Activated naive CD4-positive, alpha-beta T cell treated with anti-CD3 and anti-CD28 coated beads, Interleukin-2, amount 50 U/mL, for 24 hours (primary cell): ENCODE data around the gene LPCAT1.

Source experiments
- H3K27ac Mint-ChIP-seq: one replicate; pipeline ENCODE4 v1.8.0; 2021; ENCODE audit warnings: mild to moderate bottlenecking, mixed read lengths
- H3K27me3 Mint-ChIP-seq: one replicate; pipeline ENCODE4 v1.8.0; 2021; ENCODE audit warnings: mixed read lengths
- H3K36me3 Mint-ChIP-seq: one replicate; pipeline ENCODE4 v1.8.0; 2021; ENCODE audit warnings: mixed read lengths
- H3K4me1 Mint-ChIP-seq: one replicate; pipeline ENCODE4 v1.8.0; 2021; ENCODE audit warnings: mixed read lengths
- H3K4me3 Mint-ChIP-seq: one replicate; pipeline ENCODE4 v1.8.0; 2021; ENCODE audit warnings: mild to moderate bottlenecking, mixed read lengths
- H3K9me3 Mint-ChIP-seq: one replicate; pipeline ENCODE4 v1.8.0; 2021; ENCODE audit warnings: mixed read lengths

LPCAT1 gene

DNA sequence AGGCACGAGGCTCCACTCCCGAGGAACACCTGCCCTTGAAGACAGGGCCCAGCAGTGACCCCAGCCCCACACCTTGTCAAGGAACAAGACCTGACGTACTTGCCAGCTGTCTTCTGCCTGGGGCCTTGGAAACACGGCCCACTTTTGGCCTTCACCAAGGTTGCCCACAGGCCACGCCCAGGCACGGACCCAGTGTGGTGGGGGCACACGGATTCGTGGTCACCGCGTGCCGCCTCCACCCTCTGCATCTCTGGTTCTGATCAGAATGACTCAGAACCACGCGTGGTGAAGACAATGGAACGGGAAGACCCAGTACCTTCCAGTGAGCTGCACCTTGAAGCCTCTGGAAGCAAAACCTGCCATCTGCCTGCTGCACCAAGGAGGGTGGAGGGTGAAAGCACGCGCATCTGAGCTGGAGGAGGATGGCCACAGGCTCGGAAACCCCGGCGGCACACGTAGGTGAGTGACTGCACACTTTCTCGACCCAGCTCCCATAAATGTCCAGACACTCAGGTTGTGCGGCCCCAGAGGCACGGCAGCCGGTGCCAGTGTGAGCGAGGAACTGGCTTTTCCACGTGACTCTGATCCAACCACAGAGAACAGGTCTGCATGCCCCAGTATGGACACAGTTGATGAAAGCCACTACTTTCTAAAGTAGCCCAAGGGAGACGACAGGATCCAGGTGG lies 36.5 kb downstream of the LPCAT1 start:
- Mint-ChIP-seq H3K27ac (no peak overlapping the region), H3K36me3 (no peaks in the 10 kb centered on the region), H3K9me3 (no peaks in the 10 kb centered on the region), H3K4me3 (no peak overlapping the region), H3K4me1 (no peaks in the 10 kb centered on the region), H3K27me3 (no peaks in the 10 kb centered on the region)

DNA sequence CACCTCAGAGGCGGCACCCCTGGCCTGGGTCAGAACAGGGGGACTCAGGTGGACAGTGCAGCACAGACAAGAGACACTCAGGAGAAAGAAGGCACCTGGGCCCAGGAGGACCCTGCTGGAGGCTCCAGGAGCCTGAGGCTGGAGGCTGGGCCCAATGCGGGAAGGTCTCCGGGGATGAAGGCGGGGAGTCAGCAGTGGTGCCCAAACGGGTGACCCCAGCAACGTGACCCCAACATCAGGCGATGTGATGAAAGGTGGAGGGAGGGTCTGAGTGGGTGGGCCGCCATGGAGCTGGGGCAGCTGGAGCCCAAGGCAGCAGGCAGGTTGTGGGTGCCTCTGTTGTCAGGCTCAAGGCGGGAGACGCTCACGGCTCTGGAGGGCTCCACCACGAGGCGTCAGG lies 37.5 kb downstream of the LPCAT1 start:
- Mint-ChIP-seq H3K36me3 (no peaks in the 10 kb centered on the region), H3K4me1 (no peaks in the 10 kb centered on the region), H3K4me3 (no peak overlapping the region), H3K27me3 (no peaks in the 10 kb centered on the region), H3K9me3 (no peaks in the 10 kb centered on the region), H3K27ac (no peak overlapping the region)

DNA sequence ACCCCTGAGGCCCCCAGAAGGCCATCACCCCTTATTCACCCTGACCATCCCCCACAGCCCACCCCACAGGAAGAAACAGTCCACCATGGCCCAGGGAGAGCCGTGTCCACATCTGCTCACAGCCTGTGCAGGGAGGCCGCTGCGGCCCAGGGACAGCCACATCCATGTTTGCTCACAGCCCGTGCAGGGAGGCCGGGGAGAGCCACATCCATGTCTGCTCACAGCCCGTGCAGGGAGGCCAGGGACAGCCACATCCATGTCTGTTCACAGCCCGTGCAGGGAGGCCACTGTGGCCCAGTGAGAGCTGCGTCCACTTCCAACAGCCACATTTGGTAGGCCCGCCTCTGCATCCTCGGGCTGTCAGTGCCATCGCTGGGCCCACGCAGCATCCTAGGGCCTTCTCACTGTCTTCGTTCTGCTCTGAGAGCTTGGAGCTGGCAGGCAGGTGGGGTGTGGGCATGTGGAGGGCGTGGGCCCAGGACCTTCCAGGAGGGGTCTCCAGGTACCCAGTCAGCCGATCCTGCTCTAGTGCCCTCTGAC lies 38.1 kb downstream of the LPCAT1 start:
- Mint-ChIP-seq H3K4me3 (no peak overlapping the region), H3K4me1 (no peaks in the 10 kb centered on the region), H3K9me3 (no peaks in the 10 kb centered on the region)

DNA sequence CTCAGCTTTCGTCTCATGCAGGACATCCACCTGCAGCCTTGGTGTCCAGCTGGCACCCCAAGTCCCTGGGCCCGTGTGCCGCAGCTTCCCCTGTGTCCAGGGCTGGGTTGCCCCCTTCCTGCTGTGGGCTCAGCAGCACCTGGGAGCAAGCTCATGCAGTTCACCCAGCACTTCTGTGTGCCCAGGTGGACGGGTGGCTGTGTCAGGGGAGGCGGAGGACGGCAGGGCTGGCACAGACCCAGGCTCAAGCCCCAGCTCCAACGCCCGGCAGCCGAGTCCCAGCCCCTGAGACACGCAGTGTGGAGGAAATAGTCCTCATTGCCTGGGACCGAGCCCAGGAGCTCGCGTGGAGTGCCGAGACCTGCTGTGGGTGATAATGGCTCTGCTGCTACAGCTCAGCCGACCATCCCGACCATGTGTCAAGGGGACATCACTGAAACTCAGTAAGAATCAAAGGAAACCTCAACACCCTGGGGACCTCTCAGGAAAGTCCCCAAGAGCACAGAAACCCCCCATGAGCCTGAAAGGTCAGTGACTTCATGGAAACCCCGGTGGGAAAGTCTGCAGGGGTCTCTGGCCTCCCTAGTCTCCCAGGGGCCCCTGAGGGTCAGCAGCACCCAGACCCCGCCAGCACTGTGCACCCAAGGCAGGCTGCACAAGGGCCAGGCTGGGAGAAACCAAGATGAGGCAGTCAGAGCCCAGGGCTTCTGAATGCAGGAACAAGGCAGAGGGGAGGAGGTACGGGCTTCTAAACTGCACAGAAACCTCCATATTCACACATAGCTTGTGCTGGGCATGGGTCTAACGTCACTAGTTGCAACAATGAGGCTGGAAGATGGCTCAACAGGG lies 38.8 kb downstream of the LPCAT1 start:
- Mint-ChIP-seq H3K36me3 (no peaks in the 10 kb centered on the region), H3K4me3 (no peak overlapping the region), H3K4me1 (no peaks in the 10 kb centered on the region), H3K9me3 (no peaks in the 10 kb centered on the region), H3K27me3 (no peaks in the 10 kb centered on the region), H3K27ac (no peak overlapping the region)

More for the DNA sequence above, 38.1 kb downstream of the LPCAT1 start:
- Mint-ChIP-seq H3K36me3 (no peaks in the 10 kb centered on the region), H3K27me3 (no peaks in the 10 kb centered on the region), H3K27ac (no peak overlapping the region)

GRCh38 chr5:1483856-1484729 lies 39.7 kb downstream of the LPCAT1 start:
- no peak overlapping the region for H3K27ac Mint-ChIP-seq
- no peaks in the 10 kb centered on the region for H3K27me3 Mint-ChIP-seq
- no peaks in the 10 kb centered on the region for H3K9me3 Mint-ChIP-seq
- no peak overlapping the region for H3K4me3 Mint-ChIP-seq
- no peaks in the 10 kb centered on the region for H3K36me3 Mint-ChIP-seq
- no peaks in the 10 kb centered on the region for H3K4me1 Mint-ChIP-seq

GRCh38 chr5:1483064-1483463 lies 40.7 kb downstream of the LPCAT1 start:
- Mint-ChIP-seq H3K27ac (no peak overlapping the region), H3K36me3 (no peaks in the 10 kb centered on the region), H3K4me3 (no peak overlapping the region), H3K27me3 (no peaks in the 10 kb centered on the region), H3K4me1 (no peaks in the 10 kb centered on the region), H3K9me3 (no peaks in the 10 kb centered on the region)

DNA sequence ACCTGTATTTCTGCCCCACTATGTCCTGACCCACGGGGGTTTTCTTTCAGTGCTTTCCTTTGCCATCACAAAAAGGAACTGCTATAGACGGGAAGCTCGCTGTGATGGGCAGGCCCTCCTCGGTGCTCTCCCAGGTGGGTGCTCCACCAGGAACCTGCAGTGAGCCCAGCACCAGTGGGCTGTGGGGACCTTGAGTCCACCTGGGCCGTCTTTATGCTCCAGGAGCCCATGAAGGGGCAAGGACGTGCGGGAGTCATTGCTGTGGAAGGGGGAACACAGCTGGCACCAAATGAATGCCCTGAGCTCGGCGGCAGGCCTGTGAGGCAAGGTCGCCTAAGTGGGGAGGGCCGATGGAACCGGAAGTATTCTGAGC lies 41.8 kb downstream of the LPCAT1 start:
- Mint-ChIP-seq H3K36me3 (no peaks in the 10 kb centered on the region), H3K27me3 (no peaks in the 10 kb centered on the region), H3K9me3 (no peaks in the 10 kb centered on the region), H3K4me1 (no peaks in the 10 kb centered on the region), H3K4me3 (no peak overlapping the region), H3K27ac (no peak overlapping the region)

DNA sequence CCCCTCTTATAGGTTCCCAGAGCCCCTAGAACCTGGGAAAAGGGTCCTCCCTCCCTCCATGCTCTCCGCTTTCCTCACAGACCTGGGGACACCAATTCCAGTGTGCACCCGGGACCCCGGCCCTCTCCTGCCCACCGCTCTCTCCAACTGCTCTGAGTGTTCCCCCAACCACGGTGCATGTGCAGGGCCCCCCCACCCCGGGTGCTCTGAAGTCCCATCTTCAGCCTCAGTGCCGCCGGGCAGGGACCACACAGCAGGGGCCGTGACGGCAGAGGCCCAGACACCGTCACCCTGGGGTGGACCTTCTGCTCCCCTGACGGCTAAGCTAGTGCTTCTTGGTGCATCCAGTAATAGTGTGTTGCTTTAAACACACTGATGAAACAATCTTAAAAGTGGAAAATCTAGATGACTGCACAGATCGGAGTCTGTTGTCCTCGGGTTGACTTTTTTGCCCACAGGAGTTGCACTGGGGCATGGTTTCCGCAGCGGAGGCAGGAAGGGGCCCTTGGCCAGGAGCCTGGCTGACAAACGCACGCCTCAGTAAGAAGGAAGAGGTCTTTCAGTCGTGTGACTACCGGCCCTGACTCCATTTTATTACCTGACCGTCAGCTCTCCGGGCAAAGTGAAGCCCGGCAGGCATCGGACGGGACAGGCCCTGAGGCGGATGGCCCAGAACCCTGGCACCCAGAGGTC lies 42.3 kb downstream of the LPCAT1 start:
- no peaks in the 10 kb centered on the region for H3K4me1 Mint-ChIP-seq

DNA sequence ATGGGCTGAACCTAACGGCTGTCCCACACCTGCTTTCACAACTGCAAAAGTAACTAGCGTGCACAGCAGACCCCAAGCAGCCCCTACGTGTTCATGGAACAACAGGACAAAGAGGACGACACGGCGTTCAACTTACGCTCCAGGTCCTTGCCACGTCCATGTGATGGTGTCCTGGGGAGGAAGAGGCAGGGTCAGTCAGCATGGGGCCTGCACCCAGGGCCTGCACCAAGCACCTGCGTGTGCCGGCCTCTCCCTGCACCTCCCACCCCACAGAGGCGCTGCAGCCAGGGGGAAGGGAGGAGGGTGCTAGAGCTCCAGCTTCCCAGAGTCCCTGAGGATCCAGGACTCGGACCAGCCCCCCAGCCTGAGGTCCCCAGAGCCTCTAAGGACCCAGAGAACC lies 43.0 kb downstream of the LPCAT1 start:
- no peak overlapping the region for H3K27ac Mint-ChIP-seq

More for the DNA sequence above, 42.3 kb downstream of the LPCAT1 start:
- no peaks in the 10 kb centered on the region for H3K9me3 Mint-ChIP-seq
- H3K27ac Mint-ChIP-seq: no peak overlapping the region
- H3K36me3 Mint-ChIP-seq: no peaks in the 10 kb centered on the region
- H3K27me3 Mint-ChIP-seq: no peaks in the 10 kb centered on the region
- no peak overlapping the region for H3K4me3 Mint-ChIP-seq

DNA sequence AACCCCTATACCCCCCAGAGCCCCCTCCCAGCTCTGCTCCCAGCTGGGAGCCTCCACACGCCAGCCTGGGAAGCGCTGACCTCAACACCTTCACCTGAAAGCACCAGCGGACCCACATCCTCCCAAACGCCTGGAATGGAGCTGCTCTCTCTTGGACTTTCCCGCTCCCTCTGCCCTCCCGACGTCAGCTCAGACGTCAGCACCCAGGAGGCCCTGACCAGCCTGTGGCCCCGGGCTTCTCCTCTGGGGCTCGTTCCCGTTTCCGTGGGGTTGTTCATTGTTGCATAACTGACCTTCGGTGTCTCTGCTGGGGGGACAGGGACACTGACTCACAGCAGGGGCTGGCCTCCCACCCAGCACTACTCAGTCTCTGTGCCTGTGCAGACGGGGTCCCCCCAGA lies 43.5 kb downstream of the LPCAT1 start:
- no peak overlapping the region for H3K4me3 Mint-ChIP-seq
- no peaks in the 10 kb centered on the region for H3K36me3 Mint-ChIP-seq
- H3K9me3 Mint-ChIP-seq: no peaks in the 10 kb centered on the region
- H3K27ac Mint-ChIP-seq: no peak overlapping the region
- H3K27me3 Mint-ChIP-seq: no peaks in the 10 kb centered on the region
- no peaks in the 10 kb centered on the region for H3K4me1 Mint-ChIP-seq

More for the DNA sequence above, 43.0 kb downstream of the LPCAT1 start:
- Mint-ChIP-seq H3K4me1 (no peaks in the 10 kb centered on the region), H3K9me3 (no peaks in the 10 kb centered on the region), H3K27me3 (no peaks in the 10 kb centered on the region), H3K4me3 (no peak overlapping the region), H3K36me3 (no peaks in the 10 kb centered on the region)

DNA sequence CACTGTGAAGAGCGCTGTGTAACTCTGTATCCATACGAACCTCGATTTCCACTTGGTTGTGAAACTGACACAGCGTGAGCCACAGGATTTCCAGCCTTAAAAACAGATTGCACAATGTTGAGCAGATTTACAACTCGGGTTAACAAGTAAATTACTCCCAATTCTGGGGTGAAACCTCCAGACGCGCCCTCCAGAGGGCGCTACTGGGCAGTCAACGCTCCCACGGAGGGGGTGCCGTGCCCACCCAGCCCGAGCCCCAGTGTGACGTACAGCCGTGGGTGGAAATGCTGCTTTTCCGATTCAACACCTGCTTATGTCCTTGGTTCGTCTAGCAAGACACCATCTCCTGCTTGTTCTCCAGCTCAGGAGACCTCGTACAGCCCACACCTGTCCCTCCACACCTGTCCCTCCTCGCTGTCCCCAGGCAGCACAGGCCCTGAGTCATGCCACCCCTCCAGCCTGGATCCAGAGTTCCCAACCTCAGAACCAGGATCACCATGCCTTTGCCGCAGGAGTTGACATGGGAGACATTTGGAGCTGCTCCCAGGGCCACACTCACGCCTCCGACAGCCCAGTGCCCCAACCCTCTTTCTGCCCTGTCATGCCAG lies 44.1 kb downstream of the LPCAT1 start:
- Mint-ChIP-seq H3K27ac (no peak overlapping the region), H3K27me3 (no peaks in the 10 kb centered on the region), H3K4me3 (no peak overlapping the region), H3K4me1 (no peaks in the 10 kb centered on the region), H3K9me3 (no peaks in the 10 kb centered on the region), H3K36me3 (no peaks in the 10 kb centered on the region)

DNA sequence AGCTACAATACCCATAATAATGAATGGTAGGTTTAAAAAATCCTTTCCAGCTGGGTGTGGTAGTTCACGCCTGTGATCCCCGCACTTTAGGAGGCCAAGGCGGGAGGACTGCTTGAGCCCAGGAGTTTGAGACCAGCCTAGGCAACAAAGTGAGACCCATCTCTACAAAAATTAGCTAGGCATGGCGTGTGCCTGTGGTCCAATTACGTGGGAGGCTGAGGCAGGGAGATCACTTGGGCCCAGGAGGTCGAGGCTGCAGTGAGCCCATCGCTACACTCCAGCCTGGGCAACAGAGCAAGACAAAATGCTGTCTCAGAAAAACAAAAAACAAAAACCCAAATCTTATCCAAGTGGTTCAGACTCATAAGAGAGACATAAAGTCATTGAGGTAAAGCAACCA lies 44.7 kb downstream of the LPCAT1 start:
- Mint-ChIP-seq H3K4me1 (no peaks in the 10 kb centered on the region), H3K27me3 (no peaks in the 10 kb centered on the region), H3K4me3 (no peak overlapping the region), H3K9me3 (no peaks in the 10 kb centered on the region), H3K27ac (no peak overlapping the region), H3K36me3 (no peaks in the 10 kb centered on the region)

DNA sequence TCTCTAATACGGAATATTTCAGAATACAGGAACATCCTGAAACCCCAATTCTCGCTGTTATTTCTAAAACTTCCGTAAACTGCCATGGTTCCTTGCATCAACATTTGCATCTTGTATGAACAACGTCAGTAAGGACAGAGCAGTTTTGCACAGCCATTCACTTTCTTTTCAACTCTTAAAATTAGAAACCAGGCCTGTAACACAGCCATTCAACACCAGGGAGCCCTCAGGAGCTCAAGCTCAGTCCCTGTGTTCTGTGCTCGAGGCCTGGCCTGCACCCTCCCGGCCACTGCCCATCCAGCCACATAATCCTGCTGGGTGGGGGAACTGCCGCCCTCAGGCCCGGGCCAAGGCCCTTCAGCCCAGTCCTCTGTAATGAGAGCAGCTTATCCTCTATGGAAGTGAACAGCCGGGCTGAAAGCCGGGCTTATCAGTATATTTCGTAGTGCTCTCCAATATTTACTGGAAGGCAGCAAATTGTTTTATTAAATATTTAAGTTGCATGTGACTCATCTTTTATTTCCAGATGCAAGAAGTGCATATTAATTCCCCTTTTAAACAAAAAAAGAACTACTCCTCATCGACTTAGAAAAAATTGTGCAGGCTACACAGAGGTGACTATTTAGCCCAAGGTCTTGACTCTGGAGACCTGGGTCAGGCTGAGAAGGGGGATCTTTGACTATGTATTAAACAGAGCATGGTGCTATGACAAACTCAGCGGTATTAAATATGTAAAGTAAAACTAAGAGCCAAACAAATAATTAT lies 45.3 kb downstream of the LPCAT1 start:
- Mint-ChIP-seq H3K9me3 (no peaks in the 10 kb centered on the region), H3K27me3 (no peaks in the 10 kb centered on the region), H3K4me1 (no peaks in the 10 kb centered on the region), H3K27ac (no peak overlapping the region), H3K36me3 (no peaks in the 10 kb centered on the region), H3K4me3 (no peak overlapping the region)

GRCh38 chr5:1477341-1477740 lies 46.4 kb downstream of the LPCAT1 start:
- H3K4me1 Mint-ChIP-seq: no peaks in the 10 kb centered on the region
- peaks cover 3% of the 10 kb centered on the region for H3K36me3 Mint-ChIP-seq
- no peaks in the 10 kb centered on the region for H3K27me3 Mint-ChIP-seq
- H3K4me3 Mint-ChIP-seq: no peak overlapping the region
- H3K9me3 Mint-ChIP-seq: no peaks in the 10 kb centered on the region
- no peak overlapping the region for H3K27ac Mint-ChIP-seq
